Posterior cingulate gyrus (tissue), 11 donors: ENCODE measurements around the gene TAF6.
"Not testable (repeated sequence)": the region's sequence is repeated elsewhere in the genome, so short reads cannot be mapped to it uniquely, and the experiment has no call there.

Experiments used
- DNase-seq, 10 donors: peaks; one replicate each; pipeline versions ENCODE4 v3.0.0 to v3.0.0-alpha.2; 2020 to 2021; ENCODE audit warnings: mixed read lengths in 3 of 10
- intact Hi-C: fragments of 100-400 bp; cut with DNase I; formaldehyde crosslinking; loops from one replicate; pipeline ENCODE4 v1.15.1; 2023

Gene TAF6

DNA sequence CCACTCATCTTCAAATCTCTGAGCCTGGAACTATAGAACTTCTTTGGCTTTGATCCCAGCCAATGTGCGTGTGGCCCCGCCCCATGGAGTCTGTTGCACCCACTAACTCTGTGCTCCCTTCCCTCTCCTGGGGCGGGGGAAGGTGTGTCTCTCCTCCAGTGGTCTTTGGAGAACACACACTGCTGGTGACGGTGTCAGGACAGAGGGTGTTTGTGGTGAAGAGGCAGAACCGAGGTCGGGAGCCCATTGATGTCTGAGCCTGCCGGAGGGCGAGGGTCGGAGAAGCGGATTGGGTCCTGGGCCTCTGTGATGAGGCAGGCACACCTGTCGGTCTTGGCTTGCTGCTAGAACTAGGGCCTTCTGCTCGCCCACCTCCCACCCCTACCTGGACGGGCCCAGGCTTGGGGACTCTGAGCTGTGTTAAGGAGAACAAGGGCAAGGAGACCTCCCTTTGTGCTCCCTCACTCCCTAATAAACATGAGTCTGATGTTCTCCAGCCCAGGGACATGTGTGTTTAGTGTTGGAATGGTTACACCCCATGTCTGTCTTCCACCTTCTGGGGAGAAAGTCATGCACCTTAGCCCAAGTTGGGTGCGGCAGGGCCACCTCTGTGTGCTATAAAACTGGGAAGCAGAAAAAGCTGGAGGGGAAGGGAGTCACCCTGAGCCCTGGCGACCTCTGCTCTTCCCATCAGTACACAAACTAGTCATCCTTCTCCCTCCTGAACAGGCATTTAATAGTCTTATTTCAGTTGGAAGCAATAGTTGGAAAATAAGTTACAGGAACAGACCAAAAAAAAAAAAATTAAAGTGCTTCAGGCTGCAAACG lies 34.8 kb upstream of the TAF6 start:
- peak in 2 of 10 donors; percentile 81 to 82 for DNase-seq
- intact Hi-C loops = no loop called here

DNA sequence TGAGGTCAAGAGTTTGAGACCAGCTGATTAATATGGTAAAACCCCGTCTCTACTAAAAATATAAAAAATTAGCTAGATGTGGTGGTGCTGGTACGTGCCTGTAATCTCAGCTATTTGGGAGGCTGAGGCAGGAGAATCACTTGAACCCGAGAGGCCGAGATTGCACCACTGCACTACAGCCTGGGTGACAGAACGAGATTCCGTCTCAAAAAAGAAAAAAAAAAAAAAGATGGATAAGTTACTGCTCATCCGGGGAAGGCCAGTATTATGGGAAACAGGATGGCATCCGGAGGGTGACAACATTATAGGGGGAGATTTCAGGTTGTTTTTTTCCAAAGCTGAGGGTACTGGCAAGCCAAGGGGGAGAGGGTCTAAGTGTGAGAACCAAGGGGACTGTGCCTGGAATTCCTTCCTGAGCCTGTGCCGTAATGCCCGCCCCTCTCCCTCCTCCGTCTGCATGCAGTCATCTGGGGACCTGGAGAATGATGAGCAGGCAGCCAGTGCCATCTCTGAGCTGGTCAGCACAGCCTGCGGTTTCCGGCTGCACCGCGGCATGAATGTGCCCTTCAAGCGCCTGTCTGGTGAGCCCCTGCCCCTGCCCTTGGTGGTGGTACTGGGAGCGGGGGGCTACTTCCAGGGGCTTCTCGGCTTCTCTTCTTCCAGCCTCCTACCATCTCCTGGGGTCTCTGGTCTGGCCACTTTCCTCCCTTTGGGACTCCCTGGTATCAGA lies 33.9 kb upstream of the TAF6 start:
- peak in 1 of 10 donors; percentile 67 for DNase-seq
- intact Hi-C loops = no loop called here

DNA sequence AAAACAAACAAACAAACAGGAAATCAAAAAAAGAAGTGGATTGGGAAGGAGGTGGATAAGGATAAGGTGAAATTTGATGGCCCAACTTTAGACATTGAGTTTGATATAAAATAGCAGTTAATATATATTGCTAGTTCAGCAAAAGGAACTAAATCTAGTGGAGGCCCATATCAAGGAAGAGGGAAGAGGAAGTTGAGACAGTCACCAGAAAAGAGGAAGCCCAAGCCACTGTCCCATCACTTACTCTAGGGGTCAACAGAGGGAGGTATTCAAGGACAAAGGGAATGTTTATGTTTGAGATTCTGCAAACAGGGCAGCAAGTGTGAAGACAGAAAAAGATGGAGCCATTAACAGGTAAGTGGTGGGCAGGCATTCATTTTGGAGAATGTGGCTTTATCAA lies 33.2 kb upstream of the TAF6 start:
- intact Hi-C loops = no loop called here

DNA sequence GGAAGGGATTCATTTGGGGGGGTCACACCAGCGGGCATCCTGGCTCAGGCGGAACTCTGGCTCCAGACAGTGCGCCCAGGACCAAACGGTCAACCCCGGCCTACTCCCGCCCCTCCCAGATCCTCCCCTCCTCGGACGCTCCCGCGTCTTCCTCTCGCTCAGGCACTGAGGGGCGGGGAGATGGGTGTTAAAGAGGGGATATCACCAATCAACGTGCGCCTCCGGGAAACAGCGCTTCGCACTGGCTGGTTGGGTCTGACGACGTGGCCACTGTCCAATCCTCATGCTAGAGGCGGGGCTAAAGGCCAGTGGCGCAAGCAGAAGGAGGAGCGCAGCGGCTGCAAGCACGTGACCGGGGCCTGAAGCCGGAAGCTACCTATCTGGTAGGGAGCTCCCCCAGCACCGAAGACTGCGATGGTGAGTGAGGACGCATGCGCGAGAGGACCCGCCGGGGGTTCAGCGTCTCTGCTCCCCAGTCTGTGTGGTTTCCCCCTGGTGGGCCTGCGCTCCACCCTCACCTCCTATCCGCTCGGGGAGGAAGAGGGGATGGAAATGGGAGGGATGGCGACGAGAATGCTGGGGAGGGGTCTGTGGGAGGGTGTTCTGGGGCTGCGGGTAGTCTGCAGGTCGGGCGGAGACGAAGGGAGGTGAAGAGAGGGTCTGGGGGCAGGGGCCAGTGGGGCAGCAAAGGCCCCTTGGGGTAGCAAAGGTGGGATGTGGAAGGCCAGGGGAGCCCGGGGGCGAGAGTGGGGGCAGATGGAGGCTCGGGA lies 29.6 kb upstream of the TAF6 start, which contains the start of gene LAMTOR4:
Gene LAMTOR4 (plus strand): TSS at position 360 of the 770 bp plus-strand sequence. CDS start 55 bp downstream, at position 415.
- intact Hi-C loops = no loop called here
- DNase-seq = peak; percentile 99 to 100 (median 99)

More for the DNA sequence above, 33.2 kb upstream of the TAF6 start:
- DNase-seq = no peak

DNA sequence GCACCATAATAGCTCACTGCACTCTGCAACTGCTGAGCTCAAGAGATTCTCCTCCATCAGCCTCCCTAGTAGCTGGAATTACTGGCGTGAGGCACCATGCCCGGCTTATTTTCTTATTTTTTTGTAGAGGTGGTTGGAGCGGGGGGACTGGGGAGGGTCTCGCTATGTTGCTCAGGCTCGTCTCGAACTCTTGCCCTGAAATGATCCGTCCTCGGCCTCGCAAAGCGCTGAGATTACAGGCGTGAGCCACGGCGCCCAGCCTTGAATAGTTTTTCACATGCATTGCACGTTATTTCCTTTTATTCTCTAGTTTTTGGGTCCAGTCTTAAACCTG lies 29.0 kb upstream of the TAF6 start:
- intact Hi-C loops = no loop called here
- DNase-seq = no peak

DNA sequence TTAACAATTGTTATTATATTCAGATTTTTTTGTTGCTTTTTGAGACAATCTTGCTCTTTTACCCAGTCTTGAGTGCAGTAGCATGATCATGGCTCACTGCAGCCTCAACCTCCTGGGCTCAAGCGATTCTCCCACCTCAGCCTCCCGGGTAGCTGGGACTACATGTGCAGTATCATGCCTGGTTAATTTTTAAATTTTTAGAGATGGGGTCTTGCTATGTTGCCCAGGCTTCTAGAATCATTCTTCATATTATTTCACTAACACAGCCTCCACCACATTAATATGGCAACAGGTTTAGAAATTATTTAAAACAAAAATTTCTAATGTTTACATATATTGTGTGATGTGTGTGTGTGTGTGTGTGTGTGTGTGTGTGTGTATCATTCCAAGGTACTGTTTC lies 28.1 kb upstream of the TAF6 start:
- intact Hi-C loops = no loop called here
- DNase-seq = peak in 2 of 10 donors; percentile 2 to 14

DNA sequence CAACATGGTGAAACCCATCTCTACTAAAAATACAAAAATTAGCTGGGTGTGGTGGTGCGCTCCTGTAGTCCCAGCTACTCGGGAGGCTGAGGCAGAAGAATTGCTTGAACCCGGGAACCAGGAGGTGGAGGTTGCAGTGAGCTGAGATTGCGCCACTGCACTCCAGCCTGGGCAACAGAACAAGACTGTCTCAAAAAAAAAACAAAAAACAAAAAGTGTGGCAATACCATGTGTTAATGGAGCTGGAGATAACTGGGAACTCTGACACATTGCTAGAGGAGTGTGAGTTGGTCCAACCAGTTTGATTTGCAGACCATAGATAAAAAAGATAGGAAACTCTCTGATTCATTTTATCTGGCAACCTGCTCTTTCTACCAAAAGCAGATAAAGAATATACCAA lies 27.2 kb upstream of the TAF6 start:
- intact Hi-C loops, DNase-seq: not testable (repeated sequence)

DNA sequence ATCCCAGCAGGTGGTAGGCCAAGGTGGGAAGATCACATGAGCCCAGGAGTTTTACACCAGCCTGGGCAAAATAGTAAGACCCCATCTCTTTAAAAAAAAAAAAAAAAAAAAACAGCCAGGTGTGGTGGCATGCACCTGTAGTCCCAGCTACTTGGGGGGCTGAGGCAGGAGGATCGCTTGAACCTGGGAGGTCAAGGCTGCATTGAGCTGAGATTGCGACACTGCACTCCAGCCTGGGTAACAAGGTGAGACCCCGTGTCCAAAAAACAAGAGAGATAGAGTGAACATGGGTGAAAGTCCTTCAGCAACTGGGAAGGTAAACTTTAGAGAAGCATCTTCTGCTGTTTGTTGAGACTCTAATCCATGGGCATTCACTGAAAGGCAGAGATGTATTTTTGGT lies 23.3 kb upstream of the TAF6 start:
- intact Hi-C loops = no loop called here
- peak in 2 of 10 donors; percentile 7 to 10 for DNase-seq

DNA sequence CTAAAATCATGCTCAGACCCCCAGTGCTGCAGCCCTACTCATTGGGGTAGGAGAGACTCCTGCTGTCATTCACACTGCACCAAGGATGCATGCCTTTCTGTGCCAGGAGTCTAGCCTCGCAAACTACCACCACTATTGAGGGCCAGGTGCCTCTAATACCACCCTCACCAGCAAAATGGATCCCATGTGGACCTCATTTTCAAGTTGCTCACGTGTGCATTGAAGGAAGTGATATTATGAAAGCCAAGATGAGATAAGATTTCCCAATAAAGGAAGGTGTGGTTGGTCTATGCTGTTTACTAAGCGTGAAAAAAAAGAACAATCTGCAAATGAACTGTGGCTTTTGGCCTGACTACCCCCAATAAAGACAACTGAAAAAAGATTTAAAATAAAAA lies 22.4 kb upstream of the TAF6 start:
- peak in 1 of 10 donors; percentile 38 for DNase-seq
- intact Hi-C loops = no loop called here

DNA sequence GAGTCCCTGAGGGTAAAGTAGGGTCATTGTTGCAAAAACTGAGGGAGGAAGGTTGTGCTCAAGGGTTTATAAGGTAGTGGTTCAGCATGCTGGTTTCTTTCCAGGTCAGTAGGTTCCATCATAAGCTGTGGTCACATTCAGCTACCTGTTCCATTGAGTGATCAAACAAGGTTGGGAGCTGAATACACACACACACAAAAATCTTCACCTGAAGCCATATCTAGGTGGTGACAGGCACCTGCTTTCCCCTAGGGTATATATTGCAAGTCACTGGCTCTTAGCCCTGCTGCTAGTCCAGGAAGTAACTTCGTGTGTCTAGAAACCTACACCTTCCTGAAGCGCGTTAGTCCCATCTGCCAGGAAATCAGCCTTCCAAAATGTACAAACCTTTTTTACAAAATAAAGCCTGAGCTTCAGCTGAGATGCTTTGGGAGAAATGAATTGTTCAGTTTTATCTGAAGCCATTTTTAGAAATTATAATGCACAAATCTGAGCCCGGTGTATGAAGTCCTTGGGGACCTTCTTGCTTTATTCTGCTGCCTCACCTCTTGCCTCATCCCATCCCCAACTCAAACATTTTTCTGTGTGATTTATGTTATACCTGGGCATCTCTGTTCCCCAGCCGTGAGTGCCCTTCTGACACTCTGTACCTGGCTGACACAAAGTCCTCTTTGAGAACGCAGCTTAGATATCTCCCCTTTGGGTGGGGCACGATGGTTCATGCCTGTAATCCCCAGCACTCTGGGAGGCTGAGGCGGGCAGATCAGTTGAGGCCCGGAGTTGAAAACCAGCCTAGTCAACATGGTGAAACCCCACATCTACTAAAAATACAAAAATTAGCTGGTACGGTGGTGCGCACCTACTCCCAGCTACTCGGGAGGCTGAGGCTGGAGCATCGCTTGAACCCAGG lies 18.9 kb upstream of the TAF6 start:
- peak in 2 of 10 donors; percentile 18 to 50 for DNase-seq

DNA sequence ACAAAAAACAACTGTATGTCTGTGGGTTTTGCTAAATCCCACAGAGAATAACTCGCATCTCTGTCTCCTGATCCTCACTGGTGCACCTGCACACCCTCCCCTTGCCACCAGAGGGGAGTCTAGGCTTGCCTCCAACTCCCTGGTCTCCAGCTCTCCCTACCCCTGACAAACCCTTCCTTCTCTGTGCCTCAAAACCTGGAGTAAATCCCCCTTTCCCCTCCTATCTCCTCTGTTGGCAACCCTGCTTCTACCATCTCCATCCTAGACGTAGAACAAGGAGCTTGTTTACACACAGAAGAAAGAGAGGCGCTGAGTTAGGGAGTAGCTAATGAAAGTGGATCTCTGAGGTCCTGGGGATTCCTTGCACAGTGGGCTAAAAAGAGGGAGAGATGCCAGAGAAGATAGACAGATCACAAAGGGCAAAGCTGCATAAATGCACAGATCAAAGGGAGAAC lies 13.6 kb upstream of the TAF6 start:
- intact Hi-C loops = loop anchor here (10.0 kb wide), 1 partner anchor 82 kb away; the partner anchor contains the start of gene PVRIG
- peak in 8 of 10 donors; percentile 25 to 94 (median 51) for DNase-seq

More for the DNA sequence above, 18.9 kb upstream of the TAF6 start:
- intact Hi-C loops = loop anchor here (10.0 kb wide), 1 partner anchor 77 kb away; the partner anchor contains the start of gene PVRIG

DNA sequence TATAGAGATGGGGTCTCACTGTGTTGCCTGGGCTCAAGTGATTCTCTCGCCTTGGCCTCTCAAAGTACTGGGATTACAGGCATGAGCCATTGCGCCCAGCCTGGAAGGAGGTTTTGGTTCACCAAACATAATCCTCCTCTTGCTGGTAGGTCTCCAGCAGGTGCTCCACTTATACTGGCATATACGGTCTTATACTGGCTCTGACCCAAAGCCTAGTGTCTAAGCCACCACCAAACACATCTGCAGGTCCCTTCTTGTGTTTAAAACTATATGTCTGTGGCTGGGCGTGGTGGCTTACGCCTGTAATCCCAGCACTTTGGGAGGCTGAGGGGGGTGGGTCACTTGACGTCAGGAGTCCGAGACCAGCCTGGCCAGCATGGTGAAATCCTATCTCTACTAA lies 13.0 kb upstream of the TAF6 start:
- peak in 2 of 10 donors; percentile 8 to 22 for DNase-seq
- intact Hi-C loops = loop anchor here (10.0 kb wide), 1 partner anchor 83 kb away; the partner anchor contains the start of gene PVRIG

DNA sequence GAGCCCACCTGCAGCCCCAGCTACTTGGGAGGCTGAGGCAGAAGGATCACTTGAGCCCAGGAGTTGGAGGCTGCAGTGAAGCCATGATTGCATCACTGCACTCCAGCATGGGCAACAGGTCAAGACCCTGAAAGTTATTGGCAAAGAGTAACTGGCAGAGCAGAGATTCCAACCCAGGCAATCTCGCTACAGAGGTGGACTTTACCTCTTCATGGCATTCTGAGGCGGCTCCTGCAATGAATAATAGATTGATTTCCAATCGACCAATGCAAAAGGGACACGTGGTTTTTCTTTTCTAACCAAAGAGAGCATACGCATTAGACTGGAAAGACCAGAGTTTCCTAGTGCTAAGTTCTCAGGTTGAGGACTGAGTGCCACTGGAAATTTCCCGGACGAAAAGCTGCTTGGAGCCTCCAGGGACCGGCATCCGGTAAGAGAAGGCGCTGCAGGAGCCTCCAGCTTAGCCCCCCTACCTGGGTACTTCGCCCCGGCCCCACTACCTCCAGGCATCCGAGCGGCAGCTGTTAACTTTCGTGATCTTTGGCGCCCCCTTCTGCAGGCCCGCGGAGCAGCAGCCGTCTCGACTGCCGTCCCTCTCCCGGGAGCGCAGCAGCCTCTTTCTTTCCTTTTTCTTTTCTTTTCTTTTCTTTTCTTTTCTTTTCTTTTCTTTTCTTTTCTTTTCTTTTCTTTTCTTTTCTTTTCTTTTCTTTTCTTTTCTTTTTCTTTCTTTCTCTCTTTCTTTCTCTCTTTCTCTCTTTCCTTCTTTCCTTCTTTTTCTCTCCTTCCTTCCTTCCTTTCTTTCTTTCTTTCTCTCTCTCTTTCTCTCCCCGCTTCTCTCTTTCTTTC lies 11.7 kb upstream of the TAF6 start:
- intact Hi-C loops = loop anchor here (10.0 kb wide), 1 partner anchor 84 kb away; the partner anchor contains the start of gene PVRIG
- peak; percentile 56 to 96 (median 86) for DNase-seq

DNA sequence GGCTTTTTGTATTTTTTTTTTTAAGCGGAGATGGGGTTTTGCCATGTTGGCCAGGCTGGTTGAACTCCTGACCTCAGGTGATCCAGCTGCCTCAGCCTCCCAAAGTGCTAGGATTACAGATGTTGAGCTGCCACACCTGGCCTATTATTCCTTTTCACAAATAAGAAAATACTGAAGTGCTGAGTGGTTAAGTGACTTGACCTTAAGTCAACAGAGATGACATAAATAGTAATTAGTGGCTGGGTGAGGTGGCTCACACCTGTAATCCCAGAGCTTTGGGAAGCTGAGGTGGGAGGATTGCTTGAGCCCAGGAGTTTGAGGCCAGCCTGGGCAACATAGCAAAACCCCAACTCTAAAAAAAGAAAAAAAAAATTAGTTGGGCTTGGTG lies 11.1 kb upstream of the TAF6 start:
- intact Hi-C loops = loop anchor here (10.0 kb wide), 1 partner anchor 85 kb away; the partner anchor contains the start of gene PVRIG
- DNase-seq = peak in 2 of 10 donors; percentile 2 to 3

DNA sequence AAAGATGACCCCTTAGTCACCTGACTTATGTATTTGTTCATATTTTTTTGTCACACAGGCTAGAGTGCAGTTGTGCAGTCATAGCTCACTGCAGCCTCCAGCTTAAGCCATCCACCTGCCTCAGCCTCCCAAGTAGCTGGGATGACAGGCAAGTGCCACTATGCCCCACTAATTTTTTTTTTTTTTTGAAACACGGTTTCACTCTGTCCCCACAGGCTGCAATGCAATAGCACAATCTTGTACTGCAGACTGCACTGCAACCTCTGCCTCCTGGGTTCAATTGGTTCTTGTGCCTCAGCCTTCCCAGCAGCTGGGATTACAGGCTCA lies 9.4 kb upstream of the TAF6 start:
- intact Hi-C loops = no loop called here
- DNase-seq = peak in 3 of 10 donors; percentile 3 to 39 (median 16)

DNA sequence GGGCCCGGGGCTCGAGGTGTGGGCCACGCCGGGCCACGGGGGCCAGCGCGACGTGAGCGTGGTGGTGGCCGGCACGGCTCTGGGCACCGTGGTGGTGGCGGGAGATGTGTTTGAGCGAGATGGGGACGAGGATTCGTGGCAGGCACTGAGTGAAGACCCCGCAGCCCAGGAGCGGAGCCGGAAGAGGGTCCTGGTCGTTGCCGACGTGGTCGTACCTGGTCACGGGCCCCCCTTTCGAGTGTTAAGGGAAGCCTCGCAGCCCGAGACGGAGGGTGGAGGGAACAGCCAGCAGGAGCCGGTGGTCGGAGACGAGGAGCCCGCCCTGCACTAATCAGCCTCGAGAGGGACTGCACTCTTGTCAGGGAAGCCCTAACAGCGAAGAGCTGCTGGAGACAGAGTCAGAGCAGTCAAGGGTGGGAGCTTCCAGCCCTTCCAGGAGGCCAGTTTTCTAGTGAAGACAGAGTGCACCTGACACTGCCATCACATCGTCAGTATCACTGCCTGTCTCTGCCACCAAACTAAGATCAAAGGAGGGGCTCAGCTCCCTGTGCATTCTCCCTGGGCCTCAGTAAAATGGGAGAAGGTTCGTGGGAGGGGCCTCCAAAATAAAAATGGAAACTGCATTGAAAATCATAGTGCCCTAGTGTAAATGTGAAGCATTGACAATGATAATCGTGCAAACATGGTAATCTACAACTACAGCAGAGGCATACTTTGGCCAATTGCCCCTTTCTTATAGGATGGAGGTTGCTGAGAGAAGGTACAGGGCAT lies 8.9 kb upstream of the TAF6 start:
- peak in 5 of 10 donors; percentile 11 to 87 (median 75) for DNase-seq
- intact Hi-C loops = loop anchor here (2.0 kb wide), 1 partner anchor 27 kb away; the partner anchor contains the start of genes AP4M1 and MCM7
